Suprapubic skin (tissue), 4 donors: Measurements from ENCODE around the gene DMRT1.
"Not testable (repeated sequence)": the region's sequence is repeated elsewhere in the genome, so short reads cannot be mapped to it uniquely, and the experiment has no call there.

Experiments
- CTCF ChIP-seq, 2 donors: fragments of 200-600 bp in 1 of 2; fragments of 450-650 bp in 1 of 2; sonication (generic) in 1 of 2; IDR thresholded peaks; one replicate each; pipeline ENCODE4 v1.5.1; 2016 to 2019; ENCODE audit warnings: antibody characterized with exemption in 2 of 2, mild to moderate bottlenecking in 1 of 2, moderate library complexity in 1 of 2
- EP300 ChIP-seq: sonication (generic); formaldehyde crosslinking; IDR thresholded peaks from one replicate; pipeline ENCODE4 v1.6.1; 2017; ENCODE audit warnings: antibody characterized with exemption
- POLR2A ChIP-seq, 2 donors: fragments of 450-650 bp; IDR thresholded peaks; one replicate each; pipeline ENCODE4 v1.6.1; 2017; ENCODE audit warnings: antibody characterized with exemption in 2 of 2, mild to moderate bottlenecking in 2 of 2, moderate library complexity in 2 of 2
- POLR2AphosphoS5 ChIP-seq, 3 donors: sonication (generic); formaldehyde crosslinking; IDR thresholded peaks; one replicate each; pipeline ENCODE4 v1.6.1; 2017; ENCODE audit warnings: antibody characterized with exemption in 3 of 3

- TF ChIP-seq CTCF (IDR thresholded peaks at IDR 0.05): peak in 1 of 2 donors; percentile 61
- not testable (repeated sequence) for TF ChIP-seq POLR2AphosphoS5 (IDR thresholded peaks at IDR 0.05); EP300; POLR2A (IDR thresholded peaks at IDR 0.05)
Observed at GRCh38 chr9:998299-999110, 157.0 kb downstream of the DMRT1 start.
